Vagina (tissue), 2 donors: ENCODE results near the gene TNKS1BP1. TPM values are rescaled to one million over a fixed set of nuclear protein-coding genes. Genes with fewer than 3 reads are reported as not detected.

ENCODE experiments used
- DNase-seq, 2 donors: peaks; one replicate each; pipeline ENCODE4 v3.0.0-alpha.2; 2017; ENCODE audit errors: extremely low spot score in 2 of 2
- H3K27ac ChIP-seq: fragments of 200-600 bp; sonication (generic); one replicate; pipeline ENCODE4 v1.5.1; 2019
- H3K27me3 ChIP-seq: fragments of 200-600 bp; sonication (generic); one replicate; pipeline ENCODE4 v1.5.1; 2019
- H3K36me3 ChIP-seq, 2 donors: fragments of 200-600 bp; sonication (generic); one replicate each; pipeline ENCODE4 v1.5.1; 2017 to 2019
- H3K4me1 ChIP-seq: fragments of 200-600 bp; sonication (generic); one replicate; pipeline ENCODE4 v1.5.1; 2019
- H3K4me3 ChIP-seq, 2 donors: fragments of 200-600 bp; sonication (generic); 1 replicate in 1 of 2; 2 replicates in 1 of 2; pipeline ENCODE4 v1.5.1; 2016 to 2019
- H3K9me3 ChIP-seq: fragments of 200-600 bp; sonication (generic); one replicate; pipeline ENCODE4 v1.5.1; 2019
- CTCF ChIP-seq, 3 experiments: fragments of 450-650 bp in 2 of 3; fragments of 200-600 bp in 1 of 3; sonication (generic) in 1 of 3; IDR thresholded peaks; one replicate each; pipeline ENCODE4 v1.5.1; 2017 to 2019; ENCODE audit warnings: antibody characterized with exemption in 3 of 3, mild to moderate bottlenecking in 2 of 3, moderate library complexity in 2 of 3
- POLR2A ChIP-seq, 2 donors: fragments of 450-650 bp; IDR thresholded peaks; one replicate each; pipeline ENCODE4 v1.6.1; 2017; ENCODE audit warnings: antibody characterized with exemption in 2 of 2, mild to moderate bottlenecking in 2 of 2, moderate library complexity in 2 of 2
- POLR2AphosphoS5 ChIP-seq, 2 donors: sonication (generic); formaldehyde crosslinking; IDR thresholded peaks; one replicate each; pipeline ENCODE4 v1.9.0; 2017; ENCODE audit warnings: antibody characterized with exemption in 2 of 2, mild to moderate bottlenecking in 2 of 2, low read depth in 1 of 2; ENCODE audit not compliant: insufficient read depth in 1 of 2
- intact Hi-C: fragments of 100-400 bp; cut with DNase I; formaldehyde crosslinking; loops from one replicate; pipeline ENCODE4 v1.15.1; 2023
- total RNA-seq: library from RNA; depleted of rRNA; stranded (reverse); fragments of >200 nt; gene quantifications from one replicate; pipeline ENCODE4 v1.2.3, GENCODE V29; 2016

Gene TNKS1BP1
- total RNA-seq, 1 donor from 2014 or later = 159 TPM

DNA sequence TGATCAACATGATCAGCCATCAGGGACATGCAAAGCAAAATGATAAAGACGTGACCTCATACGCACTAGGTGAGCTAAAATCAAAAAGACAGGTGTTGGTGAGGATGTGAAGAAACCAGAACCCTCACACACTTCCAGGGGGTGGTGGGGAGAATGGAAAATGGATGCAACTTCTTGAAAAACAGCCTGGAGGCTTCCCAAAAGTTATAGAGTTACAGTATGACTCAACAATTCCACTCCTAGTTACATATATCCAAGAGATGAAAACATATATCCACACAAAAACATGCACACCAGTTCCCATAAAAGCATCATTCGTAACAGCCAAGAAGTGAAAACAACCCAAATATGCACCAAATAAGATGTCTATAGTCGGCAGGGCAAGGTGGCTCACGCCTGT is 45.6 kb downstream of the TNKS1BP1 start:
- no peak for TF ChIP-seq POLR2AphosphoS5 (IDR thresholded peaks at IDR 0.05; ENCODE audit: insufficient read depth in 1 of 2, low read depth in 1 of 2)
- no peak for TF ChIP-seq POLR2A (IDR thresholded peaks at IDR 0.05)
- no peak for TF ChIP-seq CTCF (IDR thresholded peaks at IDR 0.05)
- Histone ChIP-seq H3K36me3 (no peaks in the 10 kb centered on the region), H3K27me3 (no peaks in the 10 kb centered on the region), H3K27ac (no peak overlapping the region), H3K4me1 (peaks cover 25% of the 10 kb centered on the region), H3K9me3 (no peaks in the 10 kb centered on the region), H3K4me3 (no peak overlapping the region)
- DNase-seq = no peak
- intact Hi-C loops = no loop called here

GRCh38 chr11:57278721-57279095 is 46.0 kb downstream of the TNKS1BP1 start:
- intact Hi-C loops = no loop called here

DNA sequence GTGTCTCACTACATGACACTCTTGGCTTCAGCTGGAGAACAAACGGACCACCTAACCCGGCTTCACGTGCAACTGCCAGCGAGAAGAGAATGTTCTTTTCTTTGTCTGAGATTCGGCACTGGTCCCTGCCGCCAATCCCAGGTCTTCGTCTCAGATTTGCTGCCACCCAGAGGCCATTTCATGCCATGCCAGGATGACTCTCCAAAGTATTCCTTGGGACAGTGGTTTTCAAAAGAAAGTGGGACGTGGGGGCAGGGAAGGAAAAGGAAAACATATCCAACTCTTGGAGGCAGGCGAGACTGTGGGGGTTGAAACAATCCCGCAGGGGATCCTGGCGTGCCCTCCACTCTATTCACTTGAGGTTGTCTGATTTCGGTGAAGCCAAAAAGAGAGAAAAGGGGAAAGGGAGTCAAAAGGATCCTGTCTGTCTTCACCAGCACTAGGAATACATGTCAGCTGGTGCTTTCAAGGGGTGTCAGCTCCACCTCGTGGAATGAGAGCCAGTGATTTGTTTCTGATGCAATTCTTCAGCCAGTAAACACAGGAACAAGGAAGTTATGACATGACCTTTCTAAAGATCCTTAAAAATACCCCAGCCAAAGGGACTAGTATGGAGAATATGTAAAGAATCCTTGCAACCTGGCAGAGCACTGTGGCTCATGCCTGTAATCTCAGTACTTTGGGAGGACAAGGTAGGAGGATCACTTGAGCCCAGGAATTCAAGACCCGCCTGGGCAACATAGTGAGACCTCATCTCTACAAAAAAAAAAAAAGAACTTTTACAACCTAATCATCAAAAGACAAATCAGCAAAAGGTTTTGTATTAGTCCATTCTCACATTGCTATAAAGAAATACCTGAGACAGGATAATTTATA is 46.7 kb downstream of the TNKS1BP1 start:
- peak; percentile 42 to 79 (median 71) for TF ChIP-seq CTCF (IDR thresholded peaks at IDR 0.05)
- TF ChIP-seq POLR2AphosphoS5 (IDR thresholded peaks at IDR 0.05; ENCODE audit: insufficient read depth in 1 of 2, low read depth in 1 of 2) = peak in 1 of 2 donors; percentile 46
- TF ChIP-seq POLR2A (IDR thresholded peaks at IDR 0.05) = no peak
- Histone ChIP-seq H3K4me3 (no peak overlapping the region), H3K27me3 (no peaks in the 10 kb centered on the region), H3K36me3 (no peaks in the 10 kb centered on the region), H3K4me1 (peaks cover 25% of the 10 kb centered on the region), H3K9me3 (peaks cover 7% of the 10 kb centered on the region), H3K27ac (peak overlapping the region; percentile 32)
- intact Hi-C loops = no loop called here
- DNase-seq = peak in 1 of 2 donors; percentile 89

More at GRCh38 chr11:57278721-57279095, 46.0 kb downstream of the TNKS1BP1 start:
- Histone ChIP-seq H3K27ac (peak overlapping the region; percentile 32), H3K9me3 (peaks cover 2% of the 10 kb centered on the region), H3K4me3 (no peak overlapping the region), H3K27me3 (no peaks in the 10 kb centered on the region), H3K4me1 (peaks cover 25% of the 10 kb centered on the region), H3K36me3 (no peaks in the 10 kb centered on the region)
- TF ChIP-seq POLR2A (IDR thresholded peaks at IDR 0.05) = no peak
- TF ChIP-seq CTCF (IDR thresholded peaks at IDR 0.05) = no peak
- no peak for TF ChIP-seq POLR2AphosphoS5 (IDR thresholded peaks at IDR 0.05; ENCODE audit: insufficient read depth in 1 of 2, low read depth in 1 of 2)
- no peak for DNase-seq

GRCh38 chr11:57276971-57277675 is 47.6 kb downstream of the TNKS1BP1 start:
- Histone ChIP-seq H3K27me3 (no peaks in the 10 kb centered on the region), H3K27ac (peak overlapping the region; percentile 32), H3K4me3 (no peak overlapping the region), H3K4me1 (peaks cover 25% of the 10 kb centered on the region), H3K9me3 (peaks cover 7% of the 10 kb centered on the region), H3K36me3 (no peaks in the 10 kb centered on the region)
- intact Hi-C loops = no loop called here
- DNase-seq = no peak
- TF ChIP-seq CTCF (IDR thresholded peaks at IDR 0.05) (no peak), POLR2A (IDR thresholded peaks at IDR 0.05) (no peak), POLR2AphosphoS5 (IDR thresholded peaks at IDR 0.05; ENCODE audit: insufficient read depth in 1 of 2, low read depth in 1 of 2) (peak in 1 of 2 donors; percentile 76)
